DMS79 (cell line): Measurements from ENCODE around the gene GPR153.
A peak's percentile ranks its signal among the peaks of the same experiment; 100 is the strongest.

Experiments used
- DNase-seq: peaks from one replicate; lab custom pipeline; 2025; lab: John Stamatoyannopoulos, UW

GPR153 gene

DNA sequence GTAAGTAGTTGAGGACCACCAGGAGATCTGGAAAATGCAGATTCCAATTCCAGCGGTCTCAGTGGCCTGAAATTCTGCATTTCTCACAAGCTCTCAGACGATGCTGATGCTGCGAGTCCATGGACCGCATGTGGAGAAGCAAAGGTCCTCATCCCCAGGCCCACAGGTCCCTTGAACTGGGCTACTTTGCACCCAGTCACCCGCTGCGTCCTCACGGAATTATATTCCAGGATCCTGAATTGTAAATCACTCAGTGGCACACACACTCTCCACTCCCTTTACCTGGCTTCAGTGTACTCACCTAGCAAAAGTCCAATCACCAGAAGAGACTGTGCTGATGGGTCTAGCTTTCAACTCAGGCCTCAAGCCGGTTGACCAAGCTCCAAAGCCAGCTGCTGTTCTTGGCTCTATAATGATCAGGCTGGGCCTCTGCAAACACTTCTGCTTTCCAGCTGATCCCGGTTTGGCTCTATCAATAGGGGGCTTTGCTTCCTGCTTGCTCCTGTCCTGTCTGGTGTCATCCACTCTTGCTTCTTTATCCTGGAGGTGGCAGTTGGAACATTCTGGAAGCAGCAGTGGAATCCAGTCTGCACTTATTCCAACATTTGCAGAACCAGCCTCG is 60.6 kb downstream of the GPR153 start:
- no peak for DNase-seq

DNA sequence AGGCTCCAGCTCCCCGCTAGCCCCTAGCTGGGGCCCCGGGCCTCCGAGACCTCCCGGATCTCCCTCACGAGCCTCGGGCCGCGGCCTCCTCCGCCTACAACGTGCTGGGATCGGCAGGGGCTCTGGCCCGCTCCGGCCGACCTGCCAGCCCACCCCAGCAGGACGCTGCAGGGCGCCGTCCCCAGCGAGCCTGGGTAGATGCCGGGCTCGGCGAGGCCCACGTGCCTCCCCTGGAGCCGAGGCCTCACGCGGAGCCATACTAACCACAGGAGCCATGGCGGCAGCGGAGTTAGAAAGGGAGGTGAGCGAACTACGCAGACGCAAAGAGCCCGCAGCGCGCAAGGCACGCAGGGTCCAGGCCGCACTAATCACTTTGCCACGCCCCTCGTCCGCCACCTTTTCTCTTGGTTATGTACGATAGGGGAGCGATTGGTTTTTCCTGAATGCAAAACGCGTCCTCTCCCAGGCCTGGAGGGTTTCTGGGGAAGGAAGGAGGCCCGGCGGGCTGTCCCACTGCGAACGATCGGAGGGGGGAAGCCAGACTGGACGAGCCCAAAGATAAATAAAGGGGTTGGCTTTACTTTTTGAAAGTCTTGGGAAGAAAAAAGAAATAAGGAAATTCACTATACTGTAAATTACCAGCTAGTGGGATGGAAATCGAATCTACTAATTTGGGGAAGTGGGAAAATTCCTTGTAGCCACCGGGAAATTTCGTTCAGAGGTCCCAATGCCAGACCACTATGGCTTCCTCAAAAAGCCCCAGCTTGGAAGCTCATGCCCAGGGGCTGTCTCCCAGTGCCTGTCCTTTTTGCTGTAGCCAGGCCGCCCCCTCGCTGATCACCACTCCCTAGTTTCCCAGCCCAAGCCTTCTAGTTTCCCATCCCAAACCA is 61.4 kb downstream of the GPR153 start, which contains the start of gene RPL22:
Gene RPL22, minus strand, starts transcription at position 298 of the 890 bp plus-strand sequence. Its CDS starts 22 bp downstream, at position 276.
- peak; percentile 99 for DNase-seq

DNA sequence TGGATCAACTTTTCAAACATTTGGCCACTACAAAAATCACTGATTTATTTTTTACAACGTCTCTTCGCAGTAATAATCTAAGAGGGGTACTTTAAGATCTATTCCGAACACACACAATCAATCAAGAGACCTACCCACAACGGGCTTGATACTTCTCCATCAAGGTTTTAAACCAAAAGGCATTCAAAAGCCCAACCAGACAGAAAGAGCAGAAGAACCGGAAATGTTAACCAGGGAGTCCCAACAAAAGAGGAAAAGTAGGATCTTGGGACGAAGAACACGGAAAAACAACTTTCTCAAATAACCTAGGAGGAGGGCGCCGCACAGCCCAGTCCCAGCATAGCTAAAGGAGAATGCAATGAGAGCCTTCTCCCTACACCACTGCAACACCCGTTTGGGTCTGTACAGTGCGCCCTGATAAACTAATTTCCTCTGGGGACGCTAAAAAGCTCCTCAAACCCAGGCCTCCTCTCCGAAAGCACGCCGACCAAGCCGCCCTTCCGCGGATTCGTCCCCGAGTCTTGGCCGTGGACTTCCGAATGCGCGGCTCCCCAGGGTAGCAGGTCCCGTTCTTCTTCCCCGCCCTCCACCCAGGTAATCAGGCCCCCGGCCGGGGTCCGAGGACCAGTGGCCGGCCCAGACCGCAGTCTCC is 62.1 kb downstream of the GPR153 start:
- DNase-seq, result no peak

DNA sequence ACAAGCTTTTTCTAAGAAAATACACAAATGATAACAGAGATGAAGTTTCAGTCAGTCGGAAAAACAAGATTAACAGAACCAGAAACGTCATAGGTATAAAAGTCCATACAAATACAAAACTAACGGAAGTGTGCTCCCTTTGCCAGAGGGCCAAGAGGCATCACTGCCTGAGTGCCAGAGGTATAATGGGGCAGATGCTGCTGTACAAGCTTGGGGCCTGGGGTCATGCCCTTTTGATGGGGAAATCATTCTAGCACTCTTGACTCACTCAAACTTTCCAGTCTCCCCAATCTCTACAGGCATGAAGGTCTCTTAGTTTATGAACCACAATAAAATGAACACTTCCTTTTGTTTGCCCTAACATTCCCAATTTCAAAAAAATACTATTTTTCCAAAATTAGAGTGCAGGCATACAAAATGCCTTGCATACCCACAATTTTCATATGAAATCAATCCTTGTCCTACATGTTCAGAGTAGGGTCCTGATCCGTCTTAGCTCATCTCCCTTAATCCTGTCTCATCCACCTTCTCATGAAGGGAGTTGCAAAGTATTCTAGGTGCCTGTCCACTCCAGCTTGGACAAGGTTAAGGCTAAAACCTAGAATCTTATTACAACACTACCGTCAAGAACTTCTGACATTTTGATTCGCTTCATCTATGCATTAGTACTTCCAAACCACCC is 63.0 kb downstream of the GPR153 start:
- DNase-seq, result no peak
